DMS79 (cell line): ENCODE data around the gene POLR2I.
"Not testable (repeated sequence)": the region's sequence is repeated elsewhere in the genome, so short reads cannot be mapped to it uniquely, and the experiment has no call there.

Source experiments
- DNase-seq: peaks from one replicate; lab custom pipeline; 2025; lab: John Stamatoyannopoulos, UW

Gene POLR2I

DNA sequence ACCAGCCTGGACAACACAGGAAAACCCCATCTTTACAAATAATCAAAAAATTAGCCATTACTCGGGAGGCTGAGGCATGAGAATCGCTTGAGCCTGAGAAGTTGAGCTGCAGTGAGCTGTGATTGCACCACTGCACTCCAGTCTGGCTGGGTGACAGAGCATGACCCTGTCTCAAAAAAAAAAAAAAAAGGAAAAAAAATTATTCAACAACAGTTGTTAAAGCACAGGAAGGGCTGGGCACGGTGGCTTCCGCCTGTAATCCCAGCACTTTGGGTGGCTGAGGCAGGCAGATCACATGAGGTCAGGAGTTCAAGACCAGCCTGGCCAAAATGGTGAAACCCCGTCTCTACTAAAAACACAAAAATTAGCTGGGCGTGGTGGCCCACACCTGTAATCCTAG, 16.5 kb upstream of the POLR2I start:
- DNase-seq, result not testable (repeated sequence)

DNA sequence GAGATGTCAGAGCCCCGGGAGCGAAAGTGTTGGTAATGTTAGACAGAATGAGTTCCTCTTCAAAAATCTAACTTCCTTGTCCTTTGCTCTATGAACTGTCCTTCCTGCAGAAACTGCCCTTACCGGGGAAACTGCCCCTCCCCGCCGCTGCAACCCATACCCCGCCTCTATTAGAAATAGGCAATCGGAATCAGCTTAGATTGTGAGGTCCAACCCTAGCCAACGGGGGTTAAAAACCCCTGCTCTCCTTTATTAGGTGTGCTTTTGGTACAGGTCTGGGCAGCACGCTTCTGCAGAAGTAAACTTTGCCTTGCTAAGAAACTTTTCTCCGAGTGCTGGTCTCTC, 13.7 kb upstream of the POLR2I start:
- no peak for DNase-seq

DNA sequence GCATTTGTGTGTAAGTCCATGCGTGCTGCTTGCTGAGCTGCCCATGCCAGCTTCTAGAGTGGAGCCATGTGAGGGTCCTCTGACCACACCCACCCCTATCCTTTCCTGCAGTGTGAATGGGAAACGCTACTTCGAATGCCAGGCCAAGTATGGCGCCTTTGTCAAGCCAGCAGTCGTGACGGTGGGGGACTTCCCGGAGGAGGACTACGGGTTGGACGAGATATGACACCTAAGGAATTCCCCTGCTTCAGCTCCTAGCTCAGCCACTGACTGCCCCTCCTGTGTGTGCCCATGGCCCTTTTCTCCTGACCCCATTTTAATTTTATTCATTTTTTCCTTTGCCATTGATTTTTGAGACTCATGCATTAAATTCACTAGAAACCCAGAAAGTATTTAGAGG, 10.9 kb upstream of the POLR2I start:
- no peak for DNase-seq

DNA sequence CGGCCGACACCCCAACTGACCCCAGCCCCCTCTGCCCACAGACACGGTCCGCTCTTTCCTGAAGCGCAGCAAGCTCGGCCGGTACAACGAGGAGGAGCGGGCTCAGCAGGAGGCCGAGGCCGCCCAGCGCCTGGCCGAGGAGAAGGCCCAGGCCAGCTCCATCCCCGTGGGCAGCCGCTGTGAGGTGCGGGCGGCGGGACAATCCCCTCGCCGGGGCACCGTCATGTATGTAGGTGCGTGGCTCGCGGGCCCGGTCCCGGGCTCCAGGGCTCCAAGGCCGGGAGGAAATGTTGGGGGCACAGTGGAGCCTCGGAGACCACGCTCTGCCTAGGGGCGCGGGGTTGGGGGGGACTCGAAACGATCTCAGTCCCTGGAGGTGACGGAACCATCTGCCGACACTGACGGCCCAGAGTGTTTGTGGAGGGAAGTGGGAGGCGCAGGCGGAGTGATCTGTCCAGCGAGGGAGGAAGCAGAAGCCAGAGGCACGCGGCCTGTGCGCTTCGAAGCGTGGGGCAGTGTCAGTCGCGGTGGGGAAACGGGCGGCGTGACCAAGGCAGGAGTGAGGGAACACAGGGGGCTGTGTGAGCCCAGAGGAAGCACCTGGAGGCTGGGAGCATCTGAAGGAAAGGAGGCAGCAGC, 6.9 kb upstream of the POLR2I start:
- DNase-seq, result no peak

DNA sequence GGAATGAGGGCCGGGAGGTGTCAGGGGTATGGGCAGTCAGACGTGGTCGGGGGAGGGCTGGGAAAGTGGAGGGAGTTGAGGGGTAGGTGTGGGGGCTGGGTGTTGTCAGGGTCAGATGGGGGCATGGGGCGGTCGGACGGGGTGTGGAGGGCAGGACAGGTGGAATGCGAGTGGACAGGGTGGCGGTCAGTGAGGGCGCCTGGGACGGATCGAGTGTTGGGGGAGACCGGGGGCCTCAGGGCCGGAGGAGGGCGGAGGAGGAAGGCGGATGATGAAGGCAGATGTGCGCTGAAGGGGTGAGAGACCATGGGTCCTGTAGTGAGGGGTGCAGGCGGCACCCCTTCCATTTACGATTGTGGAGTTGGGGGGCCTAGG, 6.3 kb upstream of the POLR2I start:
- DNase-seq, result no peak

DNA sequence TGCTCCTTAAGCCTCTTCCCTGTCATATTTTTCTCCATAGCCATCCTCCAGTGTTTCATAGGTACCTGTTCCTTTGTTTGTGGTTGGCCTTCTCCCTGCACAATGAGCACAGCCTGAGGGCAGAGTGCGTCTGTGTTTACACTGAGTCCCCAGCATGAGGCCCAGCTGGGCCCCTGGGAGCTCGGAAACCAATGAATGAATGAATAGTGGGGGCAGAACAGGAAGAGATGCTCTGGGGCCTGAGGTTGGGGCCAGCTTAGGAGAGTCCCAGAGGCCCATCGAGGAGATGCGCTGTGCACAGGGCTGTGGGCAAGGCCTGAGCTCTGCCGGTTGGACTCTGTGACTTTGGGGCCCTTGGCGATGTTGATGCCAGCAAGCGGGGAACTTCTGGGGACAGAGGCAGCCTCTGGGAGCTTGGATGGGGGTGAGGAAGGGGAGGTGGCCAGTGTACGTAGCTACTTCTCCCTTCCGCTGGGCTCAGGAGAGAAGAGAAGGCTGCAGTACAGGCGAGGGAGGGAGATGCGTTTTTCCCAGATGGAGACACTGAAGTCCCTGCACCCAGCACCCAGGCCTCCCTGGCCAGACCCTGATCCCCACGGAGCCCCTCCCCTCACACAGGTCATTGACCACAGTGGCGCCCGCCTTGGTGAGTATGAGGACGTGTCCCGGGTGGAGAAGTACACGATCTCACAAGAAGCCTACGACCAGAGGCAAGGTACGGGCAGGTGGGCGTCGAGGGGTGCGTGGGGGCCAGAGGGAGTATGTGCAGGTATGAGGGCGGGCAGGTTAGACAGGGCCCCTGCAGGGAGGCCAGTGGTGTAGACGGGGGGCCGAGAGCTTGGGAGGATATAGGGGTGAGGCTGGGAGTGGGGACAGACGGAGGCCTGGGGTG, 5.7 kb upstream of the POLR2I start:
- DNase-seq, result no peak

DNA sequence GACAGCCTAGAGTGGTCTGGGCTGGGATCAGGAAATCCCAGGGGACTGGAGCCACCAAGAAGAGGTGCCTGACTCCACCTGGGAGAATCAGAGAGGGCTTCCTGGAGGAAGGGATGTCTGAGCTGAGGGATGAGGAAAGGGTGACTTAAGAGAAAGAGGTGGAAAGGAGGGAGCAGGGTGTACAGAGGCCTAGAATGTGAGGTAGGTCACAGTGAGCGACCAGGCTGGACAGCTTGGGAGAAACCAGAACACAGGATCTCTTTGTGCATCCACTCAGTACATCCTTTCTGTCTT, 1.6 kb upstream of the POLR2I start:
- no peak for DNase-seq

DNA sequence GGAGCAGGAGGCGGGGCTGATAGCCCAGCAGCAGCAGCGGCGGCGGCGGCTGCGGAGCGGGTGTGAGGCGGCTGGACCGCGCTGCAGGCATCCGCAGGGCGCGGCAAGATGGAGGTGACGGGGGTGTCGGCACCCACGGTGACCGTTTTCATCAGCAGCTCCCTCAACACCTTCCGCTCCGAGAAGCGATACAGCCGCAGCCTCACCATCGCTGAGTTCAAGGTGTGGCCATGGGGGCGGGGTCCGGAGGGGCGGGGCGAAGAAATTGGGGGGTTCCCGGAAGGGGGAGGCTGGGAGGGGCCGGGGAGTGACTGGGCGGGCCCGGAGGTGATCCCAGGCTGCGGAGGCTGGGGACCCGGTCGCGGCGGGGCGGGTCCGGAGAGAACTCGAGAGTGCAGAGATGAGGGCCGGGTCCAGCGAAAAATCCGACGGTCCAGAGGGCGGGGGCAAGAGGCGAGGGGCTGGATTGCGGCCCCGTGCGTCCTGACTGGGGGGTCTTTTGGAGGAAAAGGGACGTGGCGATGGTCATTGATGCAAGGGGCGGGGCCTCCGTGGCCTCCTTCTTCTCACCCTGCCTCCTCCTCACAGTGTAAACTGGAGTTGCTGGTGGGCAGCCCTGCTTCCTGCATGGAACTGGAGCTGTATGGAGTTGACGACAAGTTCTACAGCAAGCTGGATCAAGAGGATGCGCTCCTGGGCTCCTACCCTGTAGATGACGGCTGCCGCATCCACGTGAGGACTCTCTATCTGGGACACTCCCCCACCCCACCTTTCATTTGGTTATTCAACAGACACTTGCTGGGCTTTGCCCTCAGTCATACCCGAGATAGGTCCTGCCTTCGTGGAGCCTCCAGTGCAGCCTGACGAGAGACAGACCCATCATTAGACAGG, 1.0 kb upstream of the POLR2I start, which contains the start of gene TBCB:
Gene TBCB (plus strand): TSS at position 16 of the 891 bp plus-strand sequence. CDS start 93 bp downstream, at position 109.
- DNase-seq, result no peak

DNA sequence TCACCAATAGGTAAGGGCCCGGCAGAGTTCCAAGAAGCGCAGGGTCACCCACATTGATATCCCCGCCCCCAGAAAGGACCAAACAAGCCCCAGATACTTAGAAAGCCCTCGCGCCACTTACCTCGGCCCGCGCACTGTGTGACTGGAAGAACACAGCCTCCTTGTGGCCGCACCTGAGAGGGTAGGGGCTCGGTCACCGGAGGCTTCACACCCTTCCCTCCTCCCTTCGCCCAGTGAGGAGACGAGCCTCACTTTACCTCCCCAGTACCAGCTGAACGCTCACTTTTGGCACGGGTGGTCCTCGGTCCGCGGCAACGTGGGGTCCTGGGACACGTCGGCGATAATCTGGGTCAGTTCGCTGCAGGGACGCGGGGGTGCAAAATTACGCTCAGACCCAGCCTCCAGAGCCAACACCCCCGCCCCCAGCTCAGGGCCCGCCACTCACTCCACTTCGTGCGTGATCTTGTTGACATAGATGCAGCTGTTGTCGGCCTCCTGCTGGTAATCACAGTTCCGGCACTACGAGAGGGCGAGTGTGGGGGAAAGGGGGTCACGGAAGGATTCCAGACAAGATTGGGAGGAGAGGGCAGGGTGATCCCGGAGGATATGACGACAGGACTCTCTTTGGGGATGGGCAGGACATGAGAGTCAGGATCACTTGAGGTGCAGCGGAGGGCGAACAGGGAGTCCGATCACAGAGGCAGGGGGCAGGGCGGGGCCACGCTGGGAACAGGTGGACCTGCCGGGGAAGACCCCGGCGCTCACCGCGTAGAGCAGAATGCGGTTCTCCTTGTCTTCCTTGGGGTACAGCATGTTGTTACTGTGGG, 568 bp downstream of the POLR2I start:
- DNase-seq, result peak; percentile 63

DNA sequence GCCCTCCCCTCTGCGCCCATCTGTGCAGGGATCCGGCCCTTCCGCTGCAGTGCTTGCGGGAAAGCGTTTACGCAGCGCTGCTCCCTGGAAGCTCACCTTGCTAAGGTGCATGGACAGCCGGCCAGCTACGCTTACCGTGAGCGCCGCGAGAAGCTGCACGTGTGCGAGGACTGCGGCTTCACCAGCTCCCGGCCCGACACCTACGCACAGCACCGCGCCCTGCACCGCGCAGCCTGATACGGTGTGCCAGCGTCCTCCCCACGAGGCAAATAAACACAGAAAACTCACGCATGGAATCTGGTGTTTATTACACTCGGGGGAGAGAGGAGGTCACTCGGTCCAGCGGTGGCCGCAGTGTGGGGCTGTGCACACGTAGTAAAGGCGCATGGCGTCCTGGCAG, 1.2 kb downstream of the POLR2I start:
- DNase-seq, result no peak

DNA sequence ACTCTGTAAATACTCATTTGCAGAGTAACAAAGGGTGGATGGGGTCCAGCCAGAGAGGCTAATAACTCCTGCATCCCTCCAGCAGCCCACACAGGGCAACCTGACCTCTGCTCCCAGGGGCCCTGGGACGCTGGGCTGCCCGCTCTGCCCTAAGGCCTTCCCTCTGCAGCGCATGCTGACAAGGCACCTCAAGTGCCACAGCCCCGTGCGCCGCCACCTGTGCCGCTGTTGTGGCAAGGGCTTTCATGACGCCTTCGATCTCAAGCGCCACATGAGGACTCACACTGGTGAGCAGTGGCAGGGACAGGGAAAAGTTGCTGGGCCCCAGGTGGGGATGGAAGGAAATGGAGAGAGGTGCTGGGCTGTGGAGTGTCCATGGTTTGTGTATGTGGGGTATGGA, 2.0 kb downstream of the POLR2I start:
- DNase-seq, result no peak

DNA sequence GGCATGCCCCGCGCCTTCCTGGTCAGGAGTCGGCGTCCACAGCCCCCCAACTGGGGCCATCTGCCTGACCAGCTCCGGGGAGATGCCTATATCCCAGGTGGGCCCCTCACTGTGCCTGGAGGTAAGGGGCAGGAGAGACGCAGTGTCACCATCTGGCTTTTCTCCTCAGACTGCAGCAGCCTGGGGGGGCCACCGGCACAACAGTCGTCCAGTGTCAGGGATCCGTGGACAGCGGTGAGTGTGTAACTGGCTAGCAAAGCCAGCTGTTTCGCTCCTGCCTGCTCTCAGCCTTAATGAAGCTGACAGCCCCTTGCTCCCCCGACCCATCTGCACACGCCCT, 3.5 kb downstream of the POLR2I start:
- DNase-seq, result no peak

DNA sequence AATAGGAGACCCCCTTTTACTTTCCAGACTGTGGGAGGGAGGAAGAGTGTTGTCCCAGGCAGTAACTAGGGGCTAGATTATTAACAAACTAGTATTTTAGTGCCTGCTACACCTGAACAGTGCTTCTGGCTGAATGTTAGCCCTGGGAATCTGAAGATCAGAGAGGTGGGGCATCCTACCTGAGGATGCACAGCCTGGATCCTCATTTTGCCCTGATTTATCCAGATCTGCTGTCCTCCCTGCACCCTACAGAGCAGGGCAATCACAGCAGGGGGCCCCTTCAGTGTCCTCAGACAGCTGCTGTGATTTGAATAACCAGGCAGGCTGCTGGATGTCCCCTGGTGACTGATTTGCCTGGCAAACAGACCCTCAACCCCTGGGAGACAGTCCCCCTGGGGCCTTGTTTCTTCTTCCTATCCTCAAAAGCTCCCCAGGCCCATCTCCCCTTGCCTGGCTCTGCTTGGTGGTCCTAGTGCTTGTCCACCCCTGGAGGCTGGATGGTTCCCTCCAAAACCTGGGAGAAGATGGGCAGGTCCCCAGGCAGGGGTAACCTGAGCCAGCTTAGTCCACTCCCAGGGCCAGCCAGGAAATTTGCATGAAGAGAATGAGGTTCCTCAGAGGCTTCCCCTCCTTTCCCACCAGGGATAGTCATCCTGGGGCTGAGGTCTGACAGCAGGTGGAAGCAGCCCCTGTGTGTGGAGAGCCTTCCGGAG, 4.0 kb downstream of the POLR2I start, which contains the start of gene OVOL3:
Gene OVOL3 (plus strand): TSS at position 657 of the 713 bp plus-strand sequence. CDS start 60 bp downstream, outside the sequence.
- DNase-seq, result no peak

DNA sequence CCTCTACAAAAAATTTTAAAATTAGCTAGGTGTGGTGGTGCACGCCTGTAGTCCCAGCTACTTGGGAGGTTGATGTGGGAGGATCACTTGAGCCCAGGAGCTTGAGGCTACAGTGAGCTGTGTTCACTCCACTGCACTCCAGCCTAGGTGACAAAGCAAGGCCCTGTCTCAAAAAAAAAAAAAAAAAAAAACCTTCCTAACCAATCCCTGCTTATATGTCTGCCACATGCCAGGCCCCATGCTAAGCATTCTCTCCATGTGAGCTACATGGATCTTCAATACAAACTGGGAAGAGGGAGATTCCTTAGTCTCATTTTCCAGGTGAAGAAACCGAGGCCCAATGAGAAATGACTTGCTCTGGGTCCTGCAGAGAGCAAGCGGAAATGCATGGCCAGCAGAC, 6.0 kb downstream of the POLR2I start:
- DNase-seq, result no peak

DNA sequence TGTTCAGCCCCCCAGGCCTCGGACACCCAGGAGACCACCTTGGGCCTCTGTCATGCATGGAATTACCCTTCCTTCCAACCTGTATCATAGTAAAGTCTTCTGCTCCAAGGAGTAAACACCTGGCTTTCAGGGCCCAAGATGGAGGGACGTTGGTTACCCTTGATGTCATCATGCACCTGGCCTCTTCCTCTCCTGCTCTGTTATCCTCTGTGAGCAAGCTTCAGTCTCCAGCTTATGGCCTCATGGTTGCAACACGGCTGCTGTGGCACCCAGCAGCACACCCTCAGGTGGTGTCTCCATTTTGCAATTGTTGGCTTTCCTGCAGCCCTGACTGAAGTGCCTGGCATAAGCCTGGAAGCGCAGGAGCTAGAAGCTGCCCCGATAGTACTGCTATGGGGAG, 7.7 kb downstream of the POLR2I start:
- DNase-seq, result no peak

DNA sequence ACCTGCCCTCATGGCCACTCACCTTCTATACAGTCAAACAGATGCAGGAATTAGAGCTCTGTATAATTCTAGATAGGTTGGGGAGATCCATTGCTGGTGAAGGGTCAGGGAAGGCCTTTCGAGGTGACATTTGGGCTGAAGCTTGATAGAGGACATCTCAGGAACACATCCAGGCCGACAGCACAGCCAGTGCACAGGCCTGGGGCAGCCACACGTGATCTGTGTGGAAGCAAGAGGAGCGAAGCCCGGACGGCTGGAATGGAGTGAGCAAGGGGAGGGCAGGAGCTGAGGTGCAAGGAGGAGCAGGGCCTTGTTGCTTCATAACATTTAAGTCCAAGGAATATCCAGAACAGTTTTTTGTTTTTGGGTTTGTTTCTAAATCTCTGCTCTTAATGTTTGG, 8.2 kb downstream of the POLR2I start:
- DNase-seq, result no peak

DNA sequence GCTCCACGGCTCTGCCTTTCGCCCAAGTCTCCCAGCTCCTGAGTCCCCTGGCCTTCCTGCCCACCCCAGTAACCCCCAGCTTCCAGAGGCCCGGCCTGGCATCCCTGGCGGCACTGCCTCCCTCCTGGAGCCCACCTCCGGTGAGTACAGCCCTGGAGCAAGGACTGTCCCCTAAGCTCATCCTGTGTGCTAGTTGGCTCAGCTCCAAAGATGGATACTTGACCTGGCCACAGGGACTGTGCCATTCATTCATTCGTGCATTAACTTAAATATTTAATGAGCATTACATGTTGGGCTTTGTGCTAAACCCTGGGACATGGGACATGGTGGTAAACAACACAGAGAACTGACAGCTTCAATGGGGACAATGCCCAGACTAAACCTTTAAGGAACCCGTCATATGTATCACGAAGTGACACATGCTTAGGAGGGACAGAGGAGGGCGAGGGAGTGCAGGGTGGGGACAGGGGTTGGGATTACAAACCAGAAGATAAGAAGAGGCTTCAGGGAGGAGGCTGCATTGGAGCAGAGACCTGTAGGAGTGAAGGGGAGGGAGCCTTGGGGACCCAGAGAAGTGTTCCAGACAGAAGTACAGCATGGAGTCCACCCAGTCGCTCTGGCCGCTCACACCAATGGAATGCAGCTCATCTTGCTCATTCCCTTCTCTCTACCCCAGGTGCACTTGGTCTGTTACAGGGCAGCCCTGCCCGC, 10.7 kb downstream of the POLR2I start:
- no peak for DNase-seq

DNA sequence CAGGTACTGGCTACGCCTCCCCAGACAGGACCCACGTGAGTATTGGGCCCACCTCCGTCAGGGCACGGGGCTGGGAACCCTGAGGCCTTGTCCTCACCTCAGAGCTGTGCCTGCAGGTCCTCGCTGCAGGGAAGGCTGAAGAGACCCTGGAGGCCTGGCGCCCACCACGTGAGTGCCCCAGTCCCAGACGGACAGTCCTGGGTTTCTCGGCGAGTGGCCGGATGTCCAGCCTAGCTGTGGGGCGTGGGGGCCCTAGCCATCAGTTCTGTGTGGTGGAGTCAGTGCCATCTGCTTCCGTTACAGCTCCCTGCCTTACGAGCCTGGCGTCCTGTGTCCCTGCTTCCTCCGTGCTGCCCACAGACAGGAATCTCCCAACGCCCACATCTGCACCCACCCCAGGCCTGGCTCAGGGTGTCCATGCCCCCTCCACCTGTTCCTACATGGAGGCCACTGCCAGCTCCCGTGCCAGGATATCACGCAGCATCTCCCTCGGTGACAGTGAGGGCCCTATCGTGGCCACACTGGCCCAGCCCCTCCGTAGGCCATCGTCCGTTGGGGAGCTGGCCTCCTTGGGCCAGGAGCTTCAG, 11.5 kb downstream of the POLR2I start:
- DNase-seq, result no peak

DNA sequence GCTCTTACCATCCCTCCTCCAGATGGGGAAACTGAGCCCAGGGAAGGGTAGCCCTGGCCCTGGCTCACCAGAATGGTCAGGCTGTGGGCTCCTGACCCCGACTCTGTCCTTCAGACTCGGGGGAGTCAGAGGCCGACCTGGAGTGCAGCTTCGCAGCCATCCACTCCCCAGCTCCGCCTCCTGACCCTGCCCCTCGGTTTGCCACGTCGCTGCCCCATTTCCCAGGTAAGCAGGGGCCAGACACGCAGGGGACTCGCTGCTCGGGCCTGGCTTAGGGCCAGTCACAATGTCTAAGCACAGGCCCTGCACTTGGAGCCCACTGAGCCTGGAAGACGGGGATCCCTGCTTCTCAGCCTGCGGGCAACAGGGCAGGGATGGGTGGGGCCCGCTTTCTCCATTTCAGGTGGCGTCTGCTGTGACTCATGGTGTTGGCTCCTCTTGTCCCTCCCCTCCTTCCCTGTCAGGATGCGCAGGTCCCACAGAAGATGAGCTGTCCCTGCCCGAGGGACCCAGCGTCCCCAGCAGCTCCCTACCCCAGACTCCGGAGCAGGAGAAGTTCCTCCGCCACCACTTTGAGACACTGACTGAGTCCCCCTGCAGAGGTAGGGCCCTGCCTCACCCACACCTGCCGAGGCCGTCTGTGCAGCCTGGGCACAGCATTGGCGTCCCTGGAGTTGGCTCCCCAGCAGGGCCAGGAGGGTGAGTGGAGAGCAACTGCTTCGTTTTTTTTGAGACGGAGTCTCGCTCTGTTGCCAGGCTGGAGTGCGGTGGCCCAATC, 12.9 kb downstream of the POLR2I start:
- DNase-seq, result no peak
